Ishikawa (cell line): ENCODE data around the gene STK25.

Experiments
- CEBPB ChIP-seq: IDR thresholded peaks from 2 replicates; pipeline ENCODE4 v1.6.1; 2012
- CREB1 ChIP-seq: IDR thresholded peaks from 2 replicates; pipeline ENCODE4 v1.6.1; 2012; ENCODE audit warnings: low read depth
- EGR1 ChIP-seq: IDR thresholded peaks from 2 replicates; pipeline ENCODE4 v1.6.1; 2012
- EP300 ChIP-seq: IDR thresholded peaks from 2 replicates; pipeline ENCODE4 v1.6.1; 2012; ENCODE audit warnings: borderline replicate concordance
- FOXM1 ChIP-seq: IDR thresholded peaks from 2 replicates; pipeline ENCODE4 v1.6.1; 2012; ENCODE audit warnings: low read depth, borderline replicate concordance
- MAX ChIP-seq: IDR thresholded peaks from 2 replicates; pipeline ENCODE4 v1.6.1; 2012
- NFIC ChIP-seq: IDR thresholded peaks from 2 replicates; pipeline ENCODE4 v1.6.1; 2012
- RAD21 ChIP-seq: IDR thresholded peaks from 2 replicates; pipeline ENCODE4 v1.6.1; 2012; ENCODE audit warnings: low read depth
- REST ChIP-seq: IDR thresholded peaks from 2 replicates; pipeline ENCODE4 v1.6.1; 2012; ENCODE audit warnings: low read depth, mild to moderate bottlenecking
- TAF1 ChIP-seq: IDR thresholded peaks from 2 replicates; pipeline ENCODE4 v1.6.1; 2012; ENCODE audit warnings: low read depth, mild to moderate bottlenecking
- TCF12 ChIP-seq: IDR thresholded peaks from 2 replicates; pipeline ENCODE4 v1.6.1; 2012; ENCODE audit warnings: low read depth
- TEAD4 ChIP-seq: IDR thresholded peaks from 2 replicates; pipeline ENCODE4 v1.6.1; 2012
- USF1 ChIP-seq: IDR thresholded peaks from 2 replicates; pipeline ENCODE4 v1.6.1; 2012
- YY1 ChIP-seq: IDR thresholded peaks from 2 replicates; pipeline ENCODE4 v1.6.1; 2012; ENCODE audit warnings: low read depth
- ZBTB7A ChIP-seq: IDR thresholded peaks from 2 replicates; pipeline ENCODE4 v1.6.1; 2012; ENCODE audit warnings: low read depth

The STK25 gene

GRCh38 chr2:241479026-241479898 lies 29.1 kb downstream of the STK25 start:
- TF ChIP-seq TAF1 (no peak), EP300 (no peak), ZBTB7A (no peak), USF1 (no peak), MAX (no peak), FOXM1 (no peak), TEAD4 (no peak), NFIC (no peak), CEBPB (no peak)

- TF ChIP-seq NFIC (no peak), TCF12 (no peak), FOXM1 (no peak), RAD21 (no peak), TEAD4 (no peak)
These were observed 30.2 kb downstream of the STK25 start for GRCh38 chr2:241478166-241478565.

GRCh38 chr2:241475267-241475666 lies 33.1 kb downstream of the STK25 start:
- TF ChIP-seq CREB1 (no peak), ZBTB7A (no peak), REST (no peak), RAD21 (no peak), USF1 (no peak), NFIC (no peak)

- TF ChIP-seq EGR1 (no peak), TCF12 (no peak), EP300 (no peak), TAF1 (no peak), ZBTB7A (no peak), MAX (no peak)
These were observed 35.0 kb downstream of the STK25 start for GRCh38 chr2:241473399-241473798.

- TF ChIP-seq USF1 (no peak), NFIC (no peak), TAF1 (no peak), ZBTB7A (no peak), TCF12 (no peak), RAD21 (no peak), CREB1 (no peak), FOXM1 (no peak), EP300 (no peak), YY1 (no peak), TEAD4 (no peak), EGR1 (no peak), REST (no peak), MAX (no peak), CEBPB (no peak)
These were observed 38.6 kb downstream of the STK25 start for GRCh38 chr2:241469746-241470145.

- TF ChIP-seq FOXM1, result no peak
- no peak for TF ChIP-seq CREB1
- no peak for TF ChIP-seq MAX
- TF ChIP-seq TEAD4, result no peak
- no peak for TF ChIP-seq USF1
These were observed 40.0 kb downstream of the STK25 start for GRCh38 chr2:241468476-241468781.
